Keratinocyte (primary cell): Measurements from ENCODE around the gene UNC79.
"Not testable (repeated sequence)": the region's sequence is repeated elsewhere in the genome, so short reads cannot be mapped to it uniquely, and the experiment has no call there.

Source experiments
- EZH2 ChIP-seq: IDR thresholded peaks from one replicate; pipeline ENCODE4 v1.6.1; 2012; ENCODE audit warnings: inconsistent platforms, mild to moderate bottlenecking, low read length, moderate library complexity
- TF ChIP-seq, protein P1 (sequence below), 3 experiments: IDR thresholded peaks in 1 of 3; conservative IDR thresholded peaks in 1 of 3; optimal IDR thresholded peaks in 1 of 3; 2 replicates in 2 of 3; 3 replicates in 1 of 3; pipeline versions ENCODE3 to v1.5.1; 2011; ENCODE audit warnings: low read length in 3 of 3, mild to moderate bottlenecking in 3 of 3, moderate library complexity in 2 of 3, control low read depth in 1 of 3, inconsistent platforms in 1 of 3; ENCODE audit not compliant: insufficient read depth in 2 of 3; ENCODE audit errors: extremely low read depth in 1 of 3

DNA sequence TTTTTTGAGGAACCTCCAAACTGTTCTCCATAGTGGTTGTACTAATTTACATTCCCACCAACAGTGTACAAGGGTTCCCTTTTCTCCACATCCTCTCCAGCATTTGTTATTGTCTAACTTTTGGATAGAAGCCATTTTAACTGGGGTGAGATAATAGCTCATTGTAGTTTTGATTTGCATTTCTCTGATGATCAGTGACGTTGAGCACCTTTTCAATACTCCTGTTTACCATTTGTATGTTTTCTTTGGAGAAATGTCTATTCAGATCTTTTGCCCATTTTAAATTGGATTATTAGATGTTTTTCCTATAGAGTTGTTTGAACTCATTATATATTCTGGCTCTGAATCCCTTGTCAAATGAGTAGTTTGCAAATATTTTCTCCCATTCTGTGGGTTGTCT, 46.5 kb upstream of the UNC79 start:
- TF ChIP-seq, protein P1, sequence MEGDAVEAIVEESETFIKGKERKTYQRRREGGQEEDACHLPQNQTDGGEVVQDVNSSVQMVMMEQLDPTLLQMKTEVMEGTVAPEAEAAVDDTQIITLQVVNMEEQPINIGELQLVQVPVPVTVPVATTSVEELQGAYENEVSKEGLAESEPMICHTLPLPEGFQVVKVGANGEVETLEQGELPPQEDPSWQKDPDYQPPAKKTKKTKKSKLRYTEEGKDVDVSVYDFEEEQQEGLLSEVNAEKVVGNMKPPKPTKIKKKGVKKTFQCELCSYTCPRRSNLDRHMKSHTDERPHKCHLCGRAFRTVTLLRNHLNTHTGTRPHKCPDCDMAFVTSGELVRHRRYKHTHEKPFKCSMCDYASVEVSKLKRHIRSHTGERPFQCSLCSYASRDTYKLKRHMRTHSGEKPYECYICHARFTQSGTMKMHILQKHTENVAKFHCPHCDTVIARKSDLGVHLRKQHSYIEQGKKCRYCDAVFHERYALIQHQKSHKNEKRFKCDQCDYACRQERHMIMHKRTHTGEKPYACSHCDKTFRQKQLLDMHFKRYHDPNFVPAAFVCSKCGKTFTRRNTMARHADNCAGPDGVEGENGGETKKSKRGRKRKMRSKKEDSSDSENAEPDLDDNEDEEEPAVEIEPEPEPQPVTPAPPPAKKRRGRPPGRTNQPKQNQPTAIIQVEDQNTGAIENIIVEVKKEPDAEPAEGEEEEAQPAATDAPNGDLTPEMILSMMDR (optimal IDR thresholded peaks at IDR 0.05 in 1 of 3, IDR thresholded peaks at IDR 0.05 in 1 of 3, conservative IDR thresholded peaks at IDR 0.05 in 1 of 3; ENCODE audit: extremely low read depth in 1 of 3, insufficient read depth in 2 of 3, low read length in 3 of 3) = not testable (repeated sequence)
- TF ChIP-seq EZH2 = not testable (repeated sequence)
